Endothelial cell of umbilical vein (primary cell): ENCODE measurements around the gene PTPRE. TPM values are rescaled to one million over a fixed set of nuclear protein-coding genes. Genes with fewer than 3 reads are reported as not detected.

Experiments
- BruUV-seq: library from RNA; stranded (reverse); fragments of 400-500 nt; replicated peaks from 2 replicates; lab custom pipeline; 2021; lab: Mats Ljungman, UMichigan
- CTCF ChIA-PET: fragments of 300-600, 350-600 bp; sonication (Branson Sonifier 250); formaldehyde crosslinking; loops from one replicate; lab custom pipeline; 2021; ENCODE audit warnings: antibody characterized with exemption, inconsistent platforms; lab: Charles Lee
- POLR2A ChIA-PET: fragments of 300-600, 350-600 bp; sonication (Branson Sonifier 250); formaldehyde crosslinking; loops from one replicate; lab custom pipeline; 2021; ENCODE audit warnings: antibody characterized with exemption, inconsistent platforms; lab: Charles Lee
- DNase-seq: peaks from one replicate; pipeline ENCODE4 v3.0.0-alpha.2; 2011; ENCODE audit warnings: low read depth, low spot score
- FAIRE-seq: peaks from 2 replicates; lab custom pipeline; 2011; peaks lifted over from hg19 to GRCh38; lab: Jason Lieb, UNC
- H2AFZ ChIP-seq: 2 replicates; pipeline ENCODE4 v1.6.0; 2012; ENCODE audit warnings: low read depth, low read length, control low read depth, inconsistent platforms
- H3K27ac ChIP-seq: 2 replicates; pipeline ENCODE4 v1.5.1; 2011; ENCODE audit warnings: low read depth, mild to moderate bottlenecking, control low read depth, low read length, moderate library complexity; ENCODE audit not compliant: insufficient read depth
- H3K27me3 ChIP-seq, 2 experiments: 2 replicates each; pipeline versions ENCODE4 v1.6.0 to v1.6.1; 2011; ENCODE audit warnings: low read length in 2 of 2, mixed read lengths in 1 of 2; ENCODE audit not compliant: control insufficient read depth in 2 of 2, insufficient read depth in 2 of 2
- H3K36me3 ChIP-seq, 2 experiments: 2 replicates in 1 of 2; 3 replicates in 1 of 2; pipeline ENCODE4 v1.5.1; 2011; ENCODE audit warnings: low read length in 2 of 2, mild to moderate bottlenecking in 1 of 2, moderate library complexity in 1 of 2; ENCODE audit not compliant: control insufficient read depth in 2 of 2, insufficient read depth in 2 of 2; ENCODE audit errors: extremely low read depth in 1 of 2
- H3K4me1 ChIP-seq: 3 replicates; pipeline ENCODE4 v1.5.1; 2011; ENCODE audit warnings: mild to moderate bottlenecking, low read length; ENCODE audit not compliant: control insufficient read depth, insufficient read depth; ENCODE audit errors: extremely low read depth
- H3K4me2 ChIP-seq: 2 replicates; pipeline ENCODE4 v1.6.1; 2011; ENCODE audit warnings: low read length, control low read depth, mixed read lengths; ENCODE audit not compliant: insufficient read depth
- H3K4me3 ChIP-seq, 3 experiments: fragments of 200-600 bp in 1 of 3; sonication (generic), shearing (Covaris generic) in 1 of 3; replicated peaks in 1 of 3; 2 replicates each; pipeline ENCODE4 v1.5.1; 2011 to 2016; ENCODE audit warnings: control low read depth in 3 of 3, low read length in 3 of 3, mild to moderate bottlenecking in 2 of 3, inconsistent platforms in 1 of 3, low read depth in 1 of 3, moderate library complexity in 1 of 3; ENCODE audit not compliant: insufficient read depth in 1 of 3
- H3K79me2 ChIP-seq: 2 replicates; pipeline ENCODE4 v1.6.0; 2012; ENCODE audit warnings: low read length, inconsistent platforms; ENCODE audit not compliant: control insufficient read depth, insufficient read depth
- H3K9ac ChIP-seq: replicated peaks from 2 replicates; pipeline ENCODE3; 2011; ENCODE audit warnings: low read length, control low read depth; ENCODE audit not compliant: insufficient read depth; ENCODE audit errors: extremely low read depth
- H3K9me1 ChIP-seq: replicated peaks from 3 replicates; pipeline ENCODE4 v1.6.0; 2011; ENCODE audit warnings: mild to moderate bottlenecking, low read length; ENCODE audit not compliant: control insufficient read depth, insufficient read depth; ENCODE audit errors: extremely low read depth
- H3K9me3 ChIP-seq: replicated peaks from 2 replicates; pipeline ENCODE4 v1.5.1; 2012; ENCODE audit warnings: low read length, inconsistent platforms; ENCODE audit not compliant: control insufficient read depth, insufficient read depth
- H4K20me1 ChIP-seq: replicated peaks from 2 replicates; pipeline ENCODE3; 2011; ENCODE audit warnings: mild to moderate bottlenecking, low read length; ENCODE audit not compliant: control insufficient read depth, insufficient read depth; ENCODE audit errors: extremely low read depth
- CTCF ChIP-seq, 2 donors: IDR thresholded peaks; 1 replicate in 1 of 2; 2 replicates in 1 of 2; pipeline ENCODE4 v1.5.1; 2011; ENCODE audit warnings: low read length in 2 of 2, mild to moderate bottlenecking in 2 of 2, moderate library complexity in 2 of 2, control low read depth in 1 of 2, inconsistent platforms in 1 of 2, low read depth in 1 of 2; ENCODE audit not compliant: insufficient read depth in 1 of 2; ENCODE audit errors: extremely low read depth in 1 of 2
- EZH2 ChIP-seq: IDR thresholded peaks from 2 replicates; pipeline ENCODE4 v1.6.1; 2012; ENCODE audit warnings: borderline replicate concordance, low read depth, mild to moderate bottlenecking, moderate library complexity, low read length, inconsistent platforms; ENCODE audit not compliant: severe bottlenecking
- FOS ChIP-seq: IDR thresholded peaks from 2 replicates; pipeline ENCODE4 v1.6.1; 2011; ENCODE audit warnings: mild to moderate bottlenecking, low read length, moderate library complexity, borderline replicate concordance; ENCODE audit not compliant: insufficient read depth
- GATA2 ChIP-seq: IDR thresholded peaks from 2 replicates; pipeline ENCODE4 v1.7.0; 2011; ENCODE audit warnings: low read depth, mild to moderate bottlenecking, moderate library complexity, mixed read lengths, low read length; ENCODE audit not compliant: insufficient read length, insufficient read depth
- JUN ChIP-seq: IDR thresholded peaks from 2 replicates; pipeline ENCODE4 v1.6.1; 2011; ENCODE audit warnings: borderline replicate concordance, low read depth; ENCODE audit not compliant: insufficient read length, insufficient read depth
- MYC ChIP-seq: IDR thresholded peaks from one replicate; pipeline ENCODE4 v1.6.1; 2011; ENCODE audit warnings: mild to moderate bottlenecking, low read depth, low read length
- POLR2A ChIP-seq: IDR thresholded peaks from 2 replicates; pipeline ENCODE4 v1.6.1; 2012; ENCODE audit warnings: low read depth, mild to moderate bottlenecking, control low read depth, low read length
- POLR2AphosphoS5 ChIP-seq: IDR thresholded peaks from 2 replicates; pipeline ENCODE4 v1.6.1; 2012; ENCODE audit warnings: low read depth, mild to moderate bottlenecking, control low read depth, low read length, moderate library complexity; ENCODE audit not compliant: insufficient read depth
- dilution Hi-C: fragments of 300-500 bp; cut with MboI; formaldehyde crosslinking; loops from one replicate; pipeline ENCODE4 v1.15.0; 2019; ENCODE audit warnings: low sequenced_read_pairs; ENCODE audit not compliant: extremely low pct_ligation_motif_present
- intact Hi-C: fragments of 100-400 bp; cut with micrococcal nuclease; formaldehyde crosslinking; loops from one replicate; pipeline ENCODE4 v1.10.0; 2022
- polyA plus RNA-seq, 4 experiments: library from polyadenylated mRNA; depleted of rRNA in 3 of 4; stranded (reverse) in 3 of 4; unstranded in 1 of 4; fragments of >200 nt; gene quantifications; 2 replicates each; pipeline versions ENCODE4 v1.2.1 to v1.2.3, GENCODE V29; 2011 to 2012; ENCODE audit warnings: missing spikeins in 1 of 4
- total RNA-seq: library from RNA; stranded (reverse); gene quantifications from 2 replicates; pipeline ENCODE4 v1.2.3, GENCODE V29; 2021
- TF ChIP-seq, protein P1 (sequence below): IDR thresholded peaks from 2 replicates; pipeline ENCODE4 v1.6.1; 2011; ENCODE audit not compliant: insufficient read depth, insufficient read length

PTPRE gene
- total and polyA plus RNA-seq, 2 donors (not counting 3 experiments of a cell fraction or from before 2014, with no cell fraction given) = 37.3 to 116 TPM

DNA sequence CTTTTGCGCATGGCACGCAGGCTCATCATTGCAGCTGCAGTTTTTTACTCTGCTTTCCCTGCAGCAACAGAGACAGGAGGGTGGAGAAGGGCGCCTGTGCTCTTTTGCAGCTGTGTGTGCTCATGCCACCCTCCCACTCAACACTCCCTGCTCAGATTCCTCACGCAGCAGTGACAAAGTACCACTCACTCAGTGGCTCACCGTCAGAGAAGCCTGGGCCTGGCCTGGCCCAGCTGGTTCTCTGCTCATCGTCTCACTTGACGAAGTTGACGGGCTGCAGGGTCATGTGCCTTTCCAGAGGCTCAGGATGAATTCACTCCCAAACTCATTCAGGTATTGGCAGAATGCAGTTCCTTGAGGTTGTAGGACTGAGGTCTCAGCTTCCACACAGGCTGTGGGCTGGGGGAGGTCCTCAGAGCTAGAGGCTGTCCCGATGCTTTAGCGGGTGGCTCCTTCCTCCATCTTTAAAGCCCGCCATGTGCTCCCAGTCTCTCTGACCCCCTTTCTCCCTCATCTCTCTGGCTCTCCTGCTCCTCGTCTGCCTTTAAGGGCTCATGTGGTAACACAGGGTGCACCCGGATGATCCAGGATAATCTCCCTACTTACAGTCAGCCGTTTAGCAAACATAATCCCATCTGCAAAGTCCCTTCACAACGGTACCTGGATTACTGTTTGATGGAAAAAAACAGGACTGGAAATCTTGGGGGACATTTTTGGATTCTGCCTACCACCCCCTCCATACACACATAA is 25.8 kb downstream of the PTPRE start:
- Histone ChIP-seq H4K20me1 (no peaks in the 10 kb centered on the region), H3K27ac (no peak overlapping the region), H2AFZ (no peak overlapping the region), H3K9ac (no peak overlapping the region), H3K4me1 (peaks cover 15% of the 10 kb centered on the region), H3K79me2 (peaks cover 2% of the 10 kb centered on the region), H3K27me3 (no peaks in the 10 kb centered on the region), H3K9me1 (no peaks in the 10 kb centered on the region), H3K36me3 (peaks cover 0 to 13% of the 10 kb centered on the region in 2 experiments), H3K4me3 (no peak overlapping the region), H3K4me2 (no peak overlapping the region), H3K9me3 (no peaks in the 10 kb centered on the region)
- no peak for DNase-seq
- ChIA-PET CTCF (no interaction called here), POLR2A (no interaction called here)
- no TSS peak for BruUV-seq
- TF ChIP-seq EZH2 = no peak
- dilution Hi-C loops = no loop called here
- no peak for FAIRE-seq
- intact Hi-C loops = no loop called here

DNA sequence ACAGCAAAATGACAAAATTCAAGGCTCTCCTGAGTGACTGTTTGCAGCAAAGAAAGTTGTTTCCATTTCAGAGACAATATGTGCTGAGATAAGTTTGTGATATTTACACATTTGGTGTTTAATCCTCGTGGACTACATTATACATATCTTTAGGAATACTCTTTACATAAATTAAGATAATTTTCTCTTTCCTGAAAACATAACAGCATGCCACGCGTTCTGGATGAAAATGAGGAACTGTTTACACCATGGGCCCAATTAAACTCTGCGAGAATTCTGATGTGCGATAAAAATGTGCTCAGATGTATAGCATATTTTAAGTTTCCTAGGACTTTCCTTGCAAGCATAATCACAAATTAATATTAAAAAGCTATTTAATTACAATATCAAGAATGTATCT is 26.4 kb downstream of the PTPRE start:
- H3K9me1 ChIP-seq = no peaks in the 10 kb centered on the region
- FAIRE-seq (no peak), DNase-seq (no peak)
- no peaks in the 10 kb centered on the region for H3K27me3 ChIP-seq
- TF ChIP-seq FOS = no peak
- TF ChIP-seq JUN = no peak
- TF ChIP-seq EZH2 = no peak
- no peak for TF ChIP-seq POLR2AphosphoS5
- TF ChIP-seq, protein P1, sequence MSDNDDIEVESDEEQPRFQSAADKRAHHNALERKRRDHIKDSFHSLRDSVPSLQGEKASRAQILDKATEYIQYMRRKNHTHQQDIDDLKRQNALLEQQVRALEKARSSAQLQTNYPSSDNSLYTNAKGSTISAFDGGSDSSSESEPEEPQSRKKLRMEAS = no peak
- no peak for TF ChIP-seq GATA2
- TF ChIP-seq MYC = no peak
- TF ChIP-seq CTCF (IDR thresholded peaks at IDR 0.05; ENCODE audit: extremely low read depth in 1 of 2, insufficient read depth in 1 of 2, low read depth in 1 of 2, low read length in 2 of 2) = no peak
- no peak for TF ChIP-seq POLR2A
- no TSS peak for BruUV-seq
- dilution Hi-C loops (no loop called here), intact Hi-C loops (no loop called here)
- H2AFZ ChIP-seq = no peak overlapping the region
- no peak overlapping the region for H3K27ac ChIP-seq
- peaks cover 0 to 13% of the 10 kb centered on the region in 2 experiments for H3K36me3 ChIP-seq
- H3K9me3 ChIP-seq = no peaks in the 10 kb centered on the region
- H3K4me2 ChIP-seq = no peak overlapping the region
- H4K20me1 ChIP-seq = no peaks in the 10 kb centered on the region
- H3K9ac ChIP-seq = no peak overlapping the region
- peaks cover 2% of the 10 kb centered on the region for H3K79me2 ChIP-seq
- ChIA-PET CTCF (no interaction called here), POLR2A (no interaction called here)
- H3K4me3 ChIP-seq = no peak overlapping the region
- peaks cover 10% of the 10 kb centered on the region for H3K4me1 ChIP-seq
